ENCODE measurements around the gene XAF1.
"Not testable (repeated sequence)": the region's sequence is repeated elsewhere in the genome, so short reads cannot be mapped to it uniquely, and the experiment has no call there.

The XAF1 gene

DNA sequence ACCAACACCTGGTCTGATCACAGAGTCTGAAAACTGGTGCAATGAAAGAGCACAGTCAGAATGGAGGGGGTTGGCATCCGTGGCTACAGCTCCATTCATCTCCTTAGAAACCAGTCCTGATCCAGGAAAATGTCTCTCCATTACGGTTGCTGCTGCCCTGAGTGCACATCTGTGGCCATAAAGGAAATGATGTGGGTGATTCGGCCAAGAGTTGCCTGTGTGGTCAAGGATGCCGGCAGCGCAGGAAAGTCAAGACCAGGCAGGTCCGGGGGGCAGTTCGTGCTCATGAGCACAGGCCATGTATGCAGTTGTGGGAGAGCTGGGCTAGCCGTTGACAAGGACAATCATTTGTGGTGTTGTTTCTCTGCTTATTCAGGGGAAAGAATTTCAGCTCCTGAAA is 5.9 kb downstream of the XAF1 start:
- TF ChIP-seq EZH2 (IDR thresholded peaks at IDR 0.05; ENCODE audit: borderline replicate concordance, low read length), result no peak
- TF ChIP-seq, protein P1, sequence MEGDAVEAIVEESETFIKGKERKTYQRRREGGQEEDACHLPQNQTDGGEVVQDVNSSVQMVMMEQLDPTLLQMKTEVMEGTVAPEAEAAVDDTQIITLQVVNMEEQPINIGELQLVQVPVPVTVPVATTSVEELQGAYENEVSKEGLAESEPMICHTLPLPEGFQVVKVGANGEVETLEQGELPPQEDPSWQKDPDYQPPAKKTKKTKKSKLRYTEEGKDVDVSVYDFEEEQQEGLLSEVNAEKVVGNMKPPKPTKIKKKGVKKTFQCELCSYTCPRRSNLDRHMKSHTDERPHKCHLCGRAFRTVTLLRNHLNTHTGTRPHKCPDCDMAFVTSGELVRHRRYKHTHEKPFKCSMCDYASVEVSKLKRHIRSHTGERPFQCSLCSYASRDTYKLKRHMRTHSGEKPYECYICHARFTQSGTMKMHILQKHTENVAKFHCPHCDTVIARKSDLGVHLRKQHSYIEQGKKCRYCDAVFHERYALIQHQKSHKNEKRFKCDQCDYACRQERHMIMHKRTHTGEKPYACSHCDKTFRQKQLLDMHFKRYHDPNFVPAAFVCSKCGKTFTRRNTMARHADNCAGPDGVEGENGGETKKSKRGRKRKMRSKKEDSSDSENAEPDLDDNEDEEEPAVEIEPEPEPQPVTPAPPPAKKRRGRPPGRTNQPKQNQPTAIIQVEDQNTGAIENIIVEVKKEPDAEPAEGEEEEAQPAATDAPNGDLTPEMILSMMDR (IDR thresholded peaks at IDR 0.05; ENCODE audit: low read length), result no peak
- no peak overlapping the region for H3K27ac ChIP-seq (ENCODE audit: low read depth, low read length, poor library complexity, severe bottlenecking)
- H3K4me2 ChIP-seq (ENCODE audit: low read length), result no peak overlapping the region
- H3K9me2 ChIP-seq (ENCODE audit: low read depth, low read length), result no peaks in the 10 kb centered on the region
- no peak overlapping the region for H3K4me3 ChIP-seq (ENCODE audit: low read depth, low read length, poor library complexity, severe bottlenecking)
- H4K20me1 ChIP-seq (ENCODE audit: insufficient read depth, low read length), result no peaks in the 10 kb centered on the region
- no peaks in the 10 kb centered on the region for H3F3A ChIP-seq (ENCODE audit: insufficient read depth, low read length)
- H3K9ac ChIP-seq (ENCODE audit: low read length), result no peak overlapping the region
- no peaks in the 10 kb centered on the region for H3K4me1 ChIP-seq (ENCODE audit: insufficient read depth, low read length, severe bottlenecking)
- H3K9me3 ChIP-seq (ENCODE audit: low read length), result no peaks in the 10 kb centered on the region
- H2AFZ ChIP-seq (ENCODE audit: low read length), result no peak overlapping the region
- no peaks in the 10 kb centered on the region for H3K79me2 ChIP-seq (ENCODE audit: insufficient read depth, low read length)
- H3K27me3 ChIP-seq (ENCODE audit: insufficient read depth, low read length), result no peaks in the 10 kb centered on the region
- H3K36me3 ChIP-seq (ENCODE audit: insufficient read depth, low read length), result no peaks in the 10 kb centered on the region

DNA sequence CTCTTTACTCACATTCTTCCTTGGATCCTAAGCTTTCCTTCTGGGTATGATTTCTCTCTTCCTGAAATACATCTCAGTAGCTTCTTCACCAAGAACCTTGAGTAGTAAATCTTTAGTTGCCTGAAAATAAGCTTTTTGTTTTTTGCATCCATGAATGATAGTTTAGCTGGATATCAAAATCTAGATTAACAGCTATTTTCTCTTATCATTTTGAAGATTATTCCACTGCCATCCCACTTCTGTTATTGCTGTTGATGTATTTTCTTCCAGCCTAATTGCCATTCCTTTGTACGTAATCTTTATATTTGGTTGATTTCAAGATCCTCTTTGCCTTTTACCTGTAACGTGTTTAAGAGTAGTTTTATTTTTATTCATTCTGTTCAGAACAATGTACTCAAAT is 12.6 kb downstream of the XAF1 start:
- H3F3A ChIP-seq (ENCODE audit: insufficient read depth, low read length), result no peaks in the 10 kb centered on the region
- H3K9me2 ChIP-seq (ENCODE audit: low read depth, low read length), result no peaks in the 10 kb centered on the region
- no peaks in the 10 kb centered on the region for H3K79me2 ChIP-seq (ENCODE audit: insufficient read depth, low read length)
- no peak overlapping the region for H3K4me3 ChIP-seq (ENCODE audit: low read depth, low read length, poor library complexity, severe bottlenecking)
- H4K20me1 ChIP-seq (ENCODE audit: insufficient read depth, low read length), result no peaks in the 10 kb centered on the region
- H3K27me3 ChIP-seq (ENCODE audit: insufficient read depth, low read length), result no peaks in the 10 kb centered on the region
- no peak overlapping the region for H3K4me2 ChIP-seq (ENCODE audit: low read length)
- TF ChIP-seq, protein P1 (IDR thresholded peaks at IDR 0.05; ENCODE audit: low read length), result no peak
- TF ChIP-seq EZH2 (IDR thresholded peaks at IDR 0.05; ENCODE audit: borderline replicate concordance, low read length), result no peak
- H3K9me3 ChIP-seq (ENCODE audit: low read length), result 0 out of 2 replicates have a peak, but pooled peaks cover 10% of the 10 kb centered on the region
- H2AFZ ChIP-seq (ENCODE audit: low read length), result no peak overlapping the region
- H3K9ac ChIP-seq (ENCODE audit: low read length), result no peak overlapping the region
- H3K27ac ChIP-seq (ENCODE audit: low read depth, low read length, poor library complexity, severe bottlenecking), result no peak overlapping the region
- H3K36me3 ChIP-seq (ENCODE audit: insufficient read depth, low read length), result no peaks in the 10 kb centered on the region; the same call in 1 of the 2 replicates
- H3K4me1 ChIP-seq (ENCODE audit: insufficient read depth, low read length, severe bottlenecking), result no peaks in the 10 kb centered on the region

DNA sequence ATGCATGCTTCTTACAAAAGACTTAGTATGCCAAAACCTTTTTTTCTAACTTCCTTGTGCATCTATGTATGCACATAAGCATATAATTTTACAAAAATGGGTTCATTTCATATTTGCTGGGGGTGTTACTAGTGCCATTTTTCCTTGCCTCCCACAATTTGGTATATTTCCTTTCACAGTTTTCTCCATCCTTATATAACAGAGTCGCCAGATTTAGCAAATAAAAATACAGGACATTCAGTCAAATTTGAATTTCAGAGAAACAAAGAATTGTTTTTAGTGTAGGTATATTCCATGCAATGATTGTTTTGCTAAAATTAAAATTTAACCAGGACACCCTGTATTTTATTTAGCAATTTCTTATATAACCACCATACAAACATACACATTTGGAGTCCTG is 16.2 kb downstream of the XAF1 start:
- Histone ChIP-seq H3K4me1 (ENCODE audit: insufficient read depth, low read length, severe bottlenecking) (no peaks in the 10 kb centered on the region), H3K4me3 (ENCODE audit: low read depth, low read length, poor library complexity, severe bottlenecking) (no peak overlapping the region), H3K36me3 (ENCODE audit: insufficient read depth, low read length) (no peaks in the 10 kb centered on the region; the same call in 1 of the 2 replicates), H3K9me2 (ENCODE audit: low read depth, low read length) (no peaks in the 10 kb centered on the region), H4K20me1 (ENCODE audit: insufficient read depth, low read length) (no peaks in the 10 kb centered on the region), H3K79me2 (ENCODE audit: insufficient read depth, low read length) (no peaks in the 10 kb centered on the region), H3K9ac (ENCODE audit: low read length) (no peak overlapping the region), H2AFZ (ENCODE audit: low read length) (no peak overlapping the region), H3K27me3 (ENCODE audit: insufficient read depth, low read length) (no peaks in the 10 kb centered on the region), H3K27ac (ENCODE audit: low read depth, low read length, poor library complexity, severe bottlenecking) (no peak overlapping the region), H3K9me3 (ENCODE audit: low read length) (0 out of 2 replicates have a peak, but pooled peaks cover 10% of the 10 kb centered on the region), H3K4me2 (ENCODE audit: low read length) (no peak overlapping the region), H3F3A (ENCODE audit: insufficient read depth, low read length) (no peaks in the 10 kb centered on the region)
- no peak for TF ChIP-seq EZH2 (IDR thresholded peaks at IDR 0.05; ENCODE audit: borderline replicate concordance, low read length)
- TF ChIP-seq, protein P1 (IDR thresholded peaks at IDR 0.05; ENCODE audit: low read length), result no peak

DNA sequence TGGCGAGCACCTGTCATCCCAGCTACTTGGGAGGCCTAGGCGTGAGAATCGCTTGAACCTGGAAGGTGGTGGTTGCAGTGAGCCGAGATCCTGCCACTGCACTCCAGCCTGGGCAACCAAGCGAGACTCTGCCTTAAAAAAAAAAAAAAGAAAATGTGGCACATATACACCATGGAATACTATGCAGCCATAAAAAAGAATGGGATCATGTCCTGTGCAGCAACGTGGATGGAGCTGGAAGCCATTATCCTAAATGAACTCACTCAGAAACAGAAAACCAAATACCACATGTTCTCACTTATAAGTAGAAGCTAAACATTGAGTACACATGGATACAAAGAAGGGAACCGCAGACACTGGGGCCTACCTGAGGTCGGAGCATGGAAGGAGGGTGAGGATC is 19.1 kb downstream of the XAF1 start:
- not testable (repeated sequence) for H3K36me3 ChIP-seq (ENCODE audit: insufficient read depth, low read length); H3K4me1 ChIP-seq (ENCODE audit: insufficient read depth, low read length, severe bottlenecking); H4K20me1 ChIP-seq (ENCODE audit: insufficient read depth, low read length); H3K9me3 ChIP-seq (ENCODE audit: low read length); H3K4me3 ChIP-seq (ENCODE audit: low read depth, low read length, poor library complexity, severe bottlenecking); H3K9me2 ChIP-seq (ENCODE audit: low read depth, low read length); H3K27ac ChIP-seq (ENCODE audit: low read depth, low read length, poor library complexity, severe bottlenecking); H3K79me2 ChIP-seq (ENCODE audit: insufficient read depth, low read length); H3K4me2 ChIP-seq (ENCODE audit: low read length); H2AFZ ChIP-seq (ENCODE audit: low read length); H3K9ac ChIP-seq (ENCODE audit: low read length); H3F3A ChIP-seq (ENCODE audit: insufficient read depth, low read length); H3K27me3 ChIP-seq (ENCODE audit: insufficient read depth, low read length)

All from OCI-LY1 (cell line).